Measurements from ENCODE around the gene TNRC18. TPM values are rescaled to one million over a fixed set of nuclear protein-coding genes. Genes with fewer than 3 reads are reported as not detected.

Gene TNRC18
- total and polyA plus RNA-seq, 2 of the 8 experiments (the other 6 are each of a cell fraction or from before 2014, with no cell fraction given): 1.7 to 8.6 TPM

- TF ChIP-seq RAD21 (IDR thresholded peaks at IDR 0.05 in 1 of 2, conservative IDR thresholded peaks at IDR 0.05 in 1 of 2; ENCODE audit: low read depth in 2 of 2, low read length in 2 of 2) (no peak), KDM1A (IDR thresholded peaks at IDR 0.05; ENCODE audit: borderline replicate concordance, low read length) (no peak), KDM5A (IDR thresholded peaks at IDR 0.05; ENCODE audit: low read length) (no peak), NANOG (IDR thresholded peaks at IDR 0.05; ENCODE audit: insufficient read depth, low read depth, low read length, poor library complexity, severe bottlenecking) (no peak), SUZ12 (IDR thresholded peaks at IDR 0.05; ENCODE audit: low read length) (no peak), JUND (IDR thresholded peaks at IDR 0.05; ENCODE audit: low read length) (no peak), CTBP2 (IDR thresholded peaks at IDR 0.05; ENCODE audit: borderline replicate concordance, insufficient read depth, insufficient read length, low read length) (no peak), MAX (IDR thresholded peaks at IDR 0.05) (no peak), GABPA (IDR thresholded peaks at IDR 0.05; ENCODE audit: borderline replicate concordance, insufficient read depth, low read length) (no peak)
Measured at GRCh38 chr7:5367661-5368060, 56.0 kb downstream of the TNRC18 start (continued).
